Keratinocyte (primary cell): ENCODE measurements around the gene PRKAR2B. TPM values are rescaled to one million over a fixed set of nuclear protein-coding genes. Genes with fewer than 3 reads are reported as not detected.

Experiments used
- DNase-seq: peaks from one replicate; pipeline ENCODE4 v3.0.0-alpha.2; 2011; ENCODE audit warnings: low read depth, missing footprints, low spot score
- FAIRE-seq: peaks from 2 replicates; lab custom pipeline; 2011; peaks lifted over from hg19 to GRCh38; lab: Jason Lieb, UNC
- H2AFZ ChIP-seq: 2 replicates; pipeline ENCODE4 v1.6.0; 2012; ENCODE audit warnings: low read length, control low read depth, inconsistent platforms; ENCODE audit not compliant: control insufficient read depth
- H3K27ac ChIP-seq: 2 replicates; pipeline ENCODE4 v1.5.1; 2011; ENCODE audit warnings: low read length; ENCODE audit not compliant: control insufficient read depth, insufficient read depth
- H3K27me3 ChIP-seq: 3 replicates; pipeline ENCODE4 v1.6.0; 2011; ENCODE audit warnings: low read length; ENCODE audit not compliant: control insufficient read depth, insufficient read depth; ENCODE audit errors: extremely low read depth
- H3K36me3 ChIP-seq, 2 experiments: 2 replicates in 1 of 2; 3 replicates in 1 of 2; pipeline ENCODE4 v1.5.1; 2011; ENCODE audit warnings: low read length in 2 of 2, mild to moderate bottlenecking in 1 of 2; ENCODE audit not compliant: control insufficient read depth in 2 of 2, insufficient read depth in 2 of 2; ENCODE audit errors: extremely low read depth in 1 of 2
- H3K4me1 ChIP-seq: 3 replicates; pipeline ENCODE4 v1.5.1; 2011; ENCODE audit warnings: low read length; ENCODE audit not compliant: control insufficient read depth, insufficient read depth; ENCODE audit errors: extremely low read depth
- H3K4me2 ChIP-seq: 3 replicates; pipeline ENCODE4 v1.6.0; 2011; ENCODE audit warnings: low read depth, low read length; ENCODE audit not compliant: control insufficient read depth, insufficient read depth; ENCODE audit errors: extremely low read depth
- H3K4me3 ChIP-seq, 3 experiments: fragments of 200-600 bp in 1 of 3; sonication (generic) in 1 of 3; 2 replicates in 2 of 3; 3 replicates in 1 of 3; pipeline ENCODE4 v1.5.1; 2011 to 2016; ENCODE audit warnings: low read length in 3 of 3, mild to moderate bottlenecking in 3 of 3, control low read depth in 2 of 3, inconsistent platforms in 1 of 3, low read depth in 1 of 3, mixed read lengths in 1 of 3, mixed run types in 1 of 3, moderate library complexity in 1 of 3; ENCODE audit not compliant: control insufficient read depth in 2 of 3, insufficient read depth in 2 of 3; ENCODE audit errors: extremely low read depth in 1 of 3
- H3K79me2 ChIP-seq: 2 replicates; pipeline ENCODE4 v1.6.0; 2012; ENCODE audit warnings: low read length; ENCODE audit not compliant: control insufficient read depth, insufficient read depth
- H3K9ac ChIP-seq: 3 replicates; pipeline ENCODE4 v1.6.0; 2011; ENCODE audit warnings: low read length; ENCODE audit not compliant: control insufficient read depth, insufficient read depth; ENCODE audit errors: extremely low read depth
- H3K9me1 ChIP-seq: 3 replicates; pipeline ENCODE4 v1.6.0; 2011; ENCODE audit warnings: low read length; ENCODE audit not compliant: control insufficient read depth, insufficient read depth; ENCODE audit errors: extremely low read depth
- H3K9me3 ChIP-seq: 2 replicates; pipeline ENCODE4 v1.5.1; 2012; ENCODE audit warnings: low read depth, low read length; ENCODE audit not compliant: control insufficient read depth
- H4K20me1 ChIP-seq: 3 replicates; pipeline ENCODE4 v1.6.0; 2011; ENCODE audit warnings: low read length; ENCODE audit not compliant: control insufficient read depth, insufficient read depth; ENCODE audit errors: extremely low read depth
- EZH2 ChIP-seq: IDR thresholded peaks from one replicate; pipeline ENCODE4 v1.6.1; 2012; ENCODE audit warnings: inconsistent platforms, mild to moderate bottlenecking, low read length, moderate library complexity
- dilution Hi-C: fragments of 300-500 bp; cut with MboI; formaldehyde crosslinking; loops from one replicate; pipeline ENCODE4 v1.7.0; 2020; ENCODE audit warnings: low sequenced_read_pairs; ENCODE audit not compliant: extremely low pct_ligation_motif_present
- polyA plus RNA-seq, 5 experiments: library from polyadenylated mRNA; depleted of rRNA in 3 of 5; stranded (reverse) in 3 of 5; stranded (forward) in 1 of 5; unstranded in 1 of 5; fragments of >200 nt; gene quantifications; 1 replicate in 1 of 5; 2 replicates in 3 of 5; 3 replicates in 1 of 5; pipeline versions ENCODE4 v1.2.1 to v1.2.3, GENCODE V29; 2011 to 2012; ENCODE audit warnings: missing spikeins in 2 of 5, low read depth in 1 of 5, low replicate concordance in 1 of 5
- TF ChIP-seq, protein P1 (sequence below), 3 experiments: IDR thresholded peaks in 1 of 3; conservative IDR thresholded peaks in 1 of 3; optimal IDR thresholded peaks in 1 of 3; 2 replicates in 2 of 3; 3 replicates in 1 of 3; pipeline versions ENCODE3 to v1.5.1; 2011; ENCODE audit warnings: low read length in 3 of 3, mild to moderate bottlenecking in 3 of 3, moderate library complexity in 2 of 3, control low read depth in 1 of 3, inconsistent platforms in 1 of 3; ENCODE audit not compliant: insufficient read depth in 2 of 3; ENCODE audit errors: extremely low read depth in 1 of 3

Gene PRKAR2B
- polyA plus RNA-seq, 1 donor (not counting 4 experiments of a cell fraction or from before 2014, with no cell fraction given), result 0.01 TPM

DNA sequence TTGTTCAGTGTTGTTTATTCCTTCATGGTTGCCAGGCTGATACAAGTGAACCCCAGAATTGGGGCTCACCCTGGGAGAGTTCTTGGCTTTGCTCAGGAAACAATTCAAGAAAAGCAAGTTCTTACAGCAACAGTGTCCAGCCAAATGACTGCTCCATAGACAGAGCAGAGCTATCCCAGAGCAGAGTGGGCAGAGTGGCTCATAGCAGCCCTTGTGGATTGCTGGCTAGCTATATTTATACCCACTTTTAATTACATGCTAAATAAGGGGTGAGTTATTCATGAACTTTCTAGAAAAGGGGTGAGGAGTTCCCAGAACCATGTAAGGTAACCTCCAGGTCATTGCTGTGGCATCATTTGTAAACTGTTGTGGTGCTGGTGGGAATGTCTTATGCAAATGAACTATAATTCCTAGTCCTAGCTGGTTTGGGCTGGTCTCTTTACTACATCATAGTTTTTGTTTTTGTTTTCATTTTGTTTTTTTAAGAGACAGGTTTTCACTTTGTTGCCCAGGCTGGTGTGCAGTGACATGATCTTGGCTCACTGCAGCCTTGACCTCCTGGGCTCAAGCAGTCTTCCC lies 64.4 kb downstream of the PRKAR2B start:
- FAIRE-seq (no peak), DNase-seq (no peak)
- TF ChIP-seq EZH2, result no peak
- TF ChIP-seq, protein P1, sequence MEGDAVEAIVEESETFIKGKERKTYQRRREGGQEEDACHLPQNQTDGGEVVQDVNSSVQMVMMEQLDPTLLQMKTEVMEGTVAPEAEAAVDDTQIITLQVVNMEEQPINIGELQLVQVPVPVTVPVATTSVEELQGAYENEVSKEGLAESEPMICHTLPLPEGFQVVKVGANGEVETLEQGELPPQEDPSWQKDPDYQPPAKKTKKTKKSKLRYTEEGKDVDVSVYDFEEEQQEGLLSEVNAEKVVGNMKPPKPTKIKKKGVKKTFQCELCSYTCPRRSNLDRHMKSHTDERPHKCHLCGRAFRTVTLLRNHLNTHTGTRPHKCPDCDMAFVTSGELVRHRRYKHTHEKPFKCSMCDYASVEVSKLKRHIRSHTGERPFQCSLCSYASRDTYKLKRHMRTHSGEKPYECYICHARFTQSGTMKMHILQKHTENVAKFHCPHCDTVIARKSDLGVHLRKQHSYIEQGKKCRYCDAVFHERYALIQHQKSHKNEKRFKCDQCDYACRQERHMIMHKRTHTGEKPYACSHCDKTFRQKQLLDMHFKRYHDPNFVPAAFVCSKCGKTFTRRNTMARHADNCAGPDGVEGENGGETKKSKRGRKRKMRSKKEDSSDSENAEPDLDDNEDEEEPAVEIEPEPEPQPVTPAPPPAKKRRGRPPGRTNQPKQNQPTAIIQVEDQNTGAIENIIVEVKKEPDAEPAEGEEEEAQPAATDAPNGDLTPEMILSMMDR (optimal IDR thresholded peaks at IDR 0.05 in 1 of 3, IDR thresholded peaks at IDR 0.05 in 1 of 3, conservative IDR thresholded peaks at IDR 0.05 in 1 of 3; ENCODE audit: extremely low read depth in 1 of 3, insufficient read depth in 2 of 3, low read length in 3 of 3), result no peak
- Histone ChIP-seq H3K9me3 (no peaks in the 10 kb centered on the region), H3K27me3 (no peaks in the 10 kb centered on the region), H3K4me1 (no peaks in the 10 kb centered on the region), H3K79me2 (no peaks in the 10 kb centered on the region), H3K9me1 (no peaks in the 10 kb centered on the region), H3K36me3 (no peaks in the 10 kb centered on the region), H3K4me2 (no peak overlapping the region), H4K20me1 (no peaks in the 10 kb centered on the region), H3K4me3 (no peak overlapping the region), H3K9ac (no peak overlapping the region), H3K27ac (no peak overlapping the region), H2AFZ (no peak overlapping the region)
- dilution Hi-C loops, result no loop called here

GRCh38 chr7:107109955-107110354 lies 65.5 kb downstream of the PRKAR2B start:
- H4K20me1 ChIP-seq, result no peaks in the 10 kb centered on the region
- TF ChIP-seq EZH2, result no peak
- TF ChIP-seq, protein P1 (optimal IDR thresholded peaks at IDR 0.05 in 1 of 3, IDR thresholded peaks at IDR 0.05 in 1 of 3, conservative IDR thresholded peaks at IDR 0.05 in 1 of 3; ENCODE audit: extremely low read depth in 1 of 3, insufficient read depth in 2 of 3, low read length in 3 of 3), result no peak
- DNase-seq, result no peak
- no peaks in the 10 kb centered on the region for H3K27me3 ChIP-seq
- dilution Hi-C loops, result no loop called here
- H3K79me2 ChIP-seq, result no peaks in the 10 kb centered on the region
- H3K4me3 ChIP-seq, result no peak overlapping the region
- no peaks in the 10 kb centered on the region for H3K36me3 ChIP-seq
- no peak overlapping the region for H3K9ac ChIP-seq
- H3K4me1 ChIP-seq, result no peaks in the 10 kb centered on the region
- H3K9me1 ChIP-seq, result no peaks in the 10 kb centered on the region
- H3K27ac ChIP-seq, result no peak overlapping the region
- H3K4me2 ChIP-seq, result no peak overlapping the region
- no peaks in the 10 kb centered on the region for H3K9me3 ChIP-seq
- H2AFZ ChIP-seq, result no peak overlapping the region
- FAIRE-seq, result no peak
